HG03469 (cell line): ENCODE results near the gene TULP1.

Experiments
- ATAC-seq: cut with Tn5 transposase; IDR thresholded peaks from one replicate; pipeline ENCODE4 v1.9.1; 2021; ENCODE audit warnings: mild to moderate bottlenecking, moderate library complexity, moderate number of reproducible peaks; ENCODE audit not compliant: unreplicated experiment

Gene TULP1

GRCh38 chr6:35485402-35485877 is 27.3 kb downstream of the TULP1 start:
- no peak for ATAC-seq

GRCh38 chr6:35484921-35485392 is 27.7 kb downstream of the TULP1 start:
- ATAC-seq: no peak

DNA sequence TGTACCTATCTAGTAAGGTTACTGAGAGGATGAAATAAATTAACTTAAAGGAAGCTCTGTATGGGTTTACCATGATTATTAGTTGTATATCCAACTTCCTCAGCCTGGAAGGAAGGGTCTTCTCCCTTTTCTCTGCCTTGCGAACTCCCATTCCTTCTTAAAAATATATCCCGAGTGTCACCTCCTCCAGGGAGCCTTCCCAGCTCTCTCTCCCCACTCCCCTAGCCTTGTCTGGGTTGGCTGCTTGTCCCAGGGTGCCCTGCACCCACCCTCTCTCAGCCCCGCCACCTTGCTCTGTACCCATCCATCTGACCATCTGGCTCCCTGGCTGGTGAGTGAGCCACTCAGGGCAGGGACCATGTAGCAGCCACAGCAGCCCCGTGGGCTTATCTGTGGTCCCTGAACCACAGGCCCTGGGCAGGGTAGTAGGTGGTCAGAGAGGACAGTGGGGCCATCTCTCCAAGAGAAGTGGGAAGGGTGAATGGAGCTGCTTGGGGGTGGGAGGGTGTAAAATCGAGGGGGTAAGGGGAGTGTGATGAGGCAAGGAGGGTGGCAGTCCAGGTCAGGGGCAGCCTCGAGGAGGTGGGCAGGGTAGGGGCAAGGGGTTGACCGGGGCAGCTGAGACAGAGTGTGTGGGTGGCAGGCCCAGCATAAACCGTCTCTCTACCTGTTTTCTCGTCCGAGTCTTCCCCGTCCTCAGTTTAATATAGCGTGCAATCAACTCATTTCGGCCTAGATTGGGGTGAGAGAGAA is 28.6 kb downstream of the TULP1 start:
- no peak for ATAC-seq

- ATAC-seq: no peak
These were observed 29.2 kb downstream of the TULP1 start for GRCh38 chr6:35483490-35483889.

DNA sequence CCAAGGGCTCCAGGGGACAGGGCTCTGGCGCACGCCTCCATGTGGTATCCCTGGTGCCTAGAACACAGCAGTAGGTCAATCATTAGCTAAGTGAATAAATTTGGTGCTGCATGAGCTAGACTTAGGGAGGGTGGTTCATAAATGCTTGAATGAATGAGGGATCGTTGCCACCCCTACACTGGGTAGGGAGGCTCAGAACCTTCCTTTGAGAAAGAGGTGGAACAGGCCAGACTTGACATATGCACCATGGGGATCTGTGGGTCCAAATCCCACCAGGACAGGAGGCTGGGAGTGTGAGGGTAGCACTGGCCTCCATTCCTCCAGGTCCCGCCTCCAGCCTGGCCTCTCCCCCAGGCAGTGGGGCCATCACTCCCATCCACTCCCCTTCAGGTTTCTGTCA is 29.6 kb downstream of the TULP1 start:
- ATAC-seq: no peak

DNA sequence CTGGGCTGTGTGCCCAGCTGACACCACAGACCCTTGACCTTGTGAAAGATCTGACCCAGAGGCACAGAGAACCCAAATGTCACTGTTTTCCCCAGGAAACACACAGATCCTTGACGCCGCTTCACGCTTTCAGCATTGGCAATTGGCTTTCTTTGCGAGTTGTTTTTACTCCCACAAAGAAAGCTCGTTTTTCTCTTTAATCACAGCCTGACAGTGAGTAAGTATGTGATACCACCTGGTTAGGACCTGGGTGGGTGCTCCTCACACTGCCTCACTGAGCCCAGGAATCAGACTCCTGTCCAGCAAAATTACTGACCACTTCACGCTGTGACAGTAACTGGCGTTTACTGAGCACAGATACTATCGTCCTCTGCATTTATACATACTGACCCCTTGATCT is 31.5 kb downstream of the TULP1 start:
- no peak for ATAC-seq

- ATAC-seq: no peak
These were observed 32.5 kb downstream of the TULP1 start for GRCh38 chr6:35480176-35480575.

DNA sequence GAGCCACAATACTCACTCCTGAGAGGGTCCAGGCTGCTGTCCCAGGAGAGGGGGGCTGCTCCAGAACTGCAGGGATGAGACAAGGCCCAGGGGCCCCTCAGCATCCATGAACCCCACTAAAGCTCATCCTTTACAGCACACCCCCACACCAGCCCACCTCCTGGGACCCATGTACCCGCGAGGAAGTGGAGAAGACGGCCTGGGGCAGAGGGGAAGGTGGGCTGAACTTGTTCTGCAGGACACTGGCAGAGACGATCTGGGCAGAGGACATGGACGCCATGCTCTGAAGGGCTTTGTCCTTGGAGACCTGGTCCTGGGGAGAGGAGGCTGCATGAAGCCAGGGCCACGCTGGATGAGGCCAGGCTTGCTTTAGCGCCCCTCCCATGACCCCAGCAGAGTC is 34.4 kb downstream of the TULP1 start:
- no peak for ATAC-seq

DNA sequence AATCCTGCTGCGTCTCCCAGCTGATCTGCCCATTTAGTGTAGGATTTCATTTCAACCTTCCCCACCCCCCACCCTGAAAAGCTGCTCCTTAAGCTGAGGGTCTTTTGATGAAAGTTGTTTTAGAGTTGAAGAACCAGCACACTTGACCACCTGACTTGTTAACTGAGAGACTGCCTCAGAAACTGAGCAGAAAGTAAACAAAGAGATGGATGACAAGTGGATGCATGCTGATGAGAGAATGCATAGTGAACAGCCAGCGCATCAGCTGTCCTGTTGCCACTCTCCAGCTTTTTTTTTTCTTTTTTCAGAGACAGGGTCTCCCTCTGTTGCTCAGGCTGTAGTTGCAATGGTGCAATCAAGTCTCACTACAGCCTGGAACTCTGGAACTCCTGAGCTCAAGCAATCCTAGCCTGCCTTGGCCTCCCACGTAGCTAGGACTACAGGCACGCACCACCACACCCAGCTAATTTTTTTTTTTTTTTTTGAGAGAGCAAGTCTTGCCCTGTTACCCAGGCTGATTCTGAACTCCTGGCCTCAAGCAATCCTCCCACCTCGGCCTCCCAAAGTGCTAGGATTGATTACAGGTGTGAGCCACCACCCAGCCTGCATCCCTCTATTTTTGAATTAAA is 35.0 kb downstream of the TULP1 start:
- no peak for ATAC-seq

- ATAC-seq: no peak
These were observed 35.7 kb downstream of the TULP1 start for GRCh38 chr6:35477028-35477427.

DNA sequence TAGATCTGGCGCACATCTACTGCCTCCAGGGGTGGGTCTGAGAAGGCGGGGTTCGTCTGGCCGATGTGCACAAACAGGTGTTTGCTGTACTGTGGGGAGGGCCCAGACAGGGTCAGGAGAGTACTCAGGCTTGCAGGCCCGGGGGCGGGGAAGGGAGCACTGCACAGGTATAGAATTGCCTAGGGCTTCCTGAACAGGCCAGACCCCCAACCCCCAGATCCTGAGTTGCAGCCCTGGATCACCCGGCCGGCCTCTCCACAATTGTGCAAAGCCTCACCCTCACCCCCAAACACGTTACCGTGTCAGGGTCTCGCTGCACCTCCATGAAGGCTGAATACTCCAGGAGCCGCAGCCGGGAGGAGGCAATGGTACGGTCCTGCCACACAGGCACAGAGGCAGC is 36.7 kb downstream of the TULP1 start:
- ATAC-seq: no peak

GRCh38 chr6:35475573-35475972 is 37.1 kb downstream of the TULP1 start:
- ATAC-seq: no peak

DNA sequence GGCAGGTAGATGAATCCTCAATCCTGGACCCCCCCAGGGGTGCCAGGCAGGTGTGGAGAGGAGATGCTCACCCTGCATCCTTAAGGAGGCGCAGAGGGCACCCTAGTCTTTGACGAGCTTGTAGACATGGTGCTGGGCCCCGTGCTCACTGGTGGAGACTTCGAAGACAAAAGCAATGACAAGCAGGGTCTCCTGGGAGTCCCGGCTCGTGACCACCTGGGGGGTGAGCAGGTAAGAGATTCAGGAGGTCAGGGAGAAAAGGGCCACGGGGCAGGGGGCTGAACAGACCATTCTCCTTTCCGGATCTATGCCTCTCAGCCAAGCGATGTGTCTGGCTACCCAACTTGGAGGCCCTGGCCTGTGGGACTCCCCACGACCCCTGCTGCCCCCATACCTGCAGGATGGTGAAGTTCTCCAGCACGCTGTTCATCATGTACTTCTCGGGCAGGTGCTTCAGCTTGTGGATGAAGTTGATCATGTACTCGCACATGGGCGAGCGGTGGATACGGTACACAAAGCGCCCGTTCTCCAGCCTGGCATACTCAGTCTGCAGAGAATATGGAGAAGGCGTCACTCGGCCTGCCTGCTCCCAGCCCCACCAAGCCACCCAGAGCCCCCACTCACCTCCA is 37.6 kb downstream of the TULP1 start:
- ATAC-seq: no peak

- ATAC-seq: no peak
These were observed 38.4 kb downstream of the TULP1 start for GRCh38 chr6:35474131-35474941.

GRCh38 chr6:35473850-35474130 is 38.9 kb downstream of the TULP1 start:
- no peak for ATAC-seq

DNA sequence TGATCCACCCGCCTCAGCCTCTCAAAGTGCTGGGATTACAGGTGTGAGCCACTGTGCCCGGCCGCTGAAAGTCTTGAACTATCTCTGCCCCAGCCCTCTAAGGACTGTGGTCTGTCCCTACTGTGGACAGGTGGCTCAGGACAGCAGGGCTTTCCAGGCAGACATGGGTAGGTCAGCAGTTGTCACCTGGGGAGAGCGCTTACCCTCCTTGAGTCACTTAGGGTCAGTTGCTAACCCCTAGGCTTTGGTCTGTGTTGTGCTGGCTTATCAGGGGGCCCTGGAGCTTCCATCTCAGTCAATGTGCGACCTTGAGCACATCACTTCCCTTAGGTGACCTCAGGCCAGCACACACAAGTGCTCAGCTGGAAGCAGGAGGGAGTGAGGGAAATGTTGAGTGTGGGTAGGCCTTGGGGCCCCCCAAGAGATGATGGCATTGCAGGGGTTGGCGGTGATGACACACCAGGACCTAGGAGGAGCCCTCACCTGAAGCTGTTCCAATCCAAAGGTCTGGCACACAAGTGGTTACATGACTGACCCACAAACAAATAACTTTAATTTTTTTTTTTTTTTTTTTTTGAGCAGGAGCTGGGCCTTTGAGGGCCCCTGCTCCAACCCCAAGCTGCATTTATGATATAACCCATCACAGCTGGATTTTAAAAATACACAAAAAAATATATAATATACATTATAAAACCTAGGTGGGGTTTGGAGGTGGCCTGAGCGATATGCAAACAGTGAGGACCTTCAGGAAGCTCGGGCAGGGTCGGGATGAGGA is 39.4 kb downstream of the TULP1 start:
- ATAC-seq: no peak

DNA sequence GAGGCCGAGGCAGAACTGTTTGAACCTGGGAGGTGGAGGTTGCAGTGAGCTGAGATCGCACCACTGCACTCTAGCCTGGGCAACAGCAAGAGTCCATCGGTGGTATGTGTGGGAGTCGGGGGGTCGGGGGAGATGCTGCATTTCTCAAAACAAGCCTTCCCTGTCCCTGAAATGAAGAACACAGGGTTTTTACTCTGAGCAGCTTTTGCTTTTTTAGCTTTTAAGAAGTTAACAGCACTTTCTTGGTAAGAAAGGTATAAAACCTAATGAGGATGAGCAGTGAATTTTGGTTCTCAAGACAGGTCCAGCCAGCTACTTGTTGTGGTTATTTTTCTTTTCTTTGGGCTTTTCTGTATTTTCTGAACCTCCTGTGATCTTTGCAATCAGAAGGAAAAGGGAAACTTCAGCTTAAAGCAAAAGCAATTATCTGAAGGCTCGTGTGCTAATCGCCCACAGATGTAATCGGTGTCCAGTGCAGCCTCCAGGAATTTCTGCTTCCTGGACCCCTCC is 40.8 kb downstream of the TULP1 start:
- no peak for ATAC-seq

- ATAC-seq: no peak
These were observed 42.0 kb downstream of the TULP1 start for GRCh38 chr6:35470663-35471120.

DNA sequence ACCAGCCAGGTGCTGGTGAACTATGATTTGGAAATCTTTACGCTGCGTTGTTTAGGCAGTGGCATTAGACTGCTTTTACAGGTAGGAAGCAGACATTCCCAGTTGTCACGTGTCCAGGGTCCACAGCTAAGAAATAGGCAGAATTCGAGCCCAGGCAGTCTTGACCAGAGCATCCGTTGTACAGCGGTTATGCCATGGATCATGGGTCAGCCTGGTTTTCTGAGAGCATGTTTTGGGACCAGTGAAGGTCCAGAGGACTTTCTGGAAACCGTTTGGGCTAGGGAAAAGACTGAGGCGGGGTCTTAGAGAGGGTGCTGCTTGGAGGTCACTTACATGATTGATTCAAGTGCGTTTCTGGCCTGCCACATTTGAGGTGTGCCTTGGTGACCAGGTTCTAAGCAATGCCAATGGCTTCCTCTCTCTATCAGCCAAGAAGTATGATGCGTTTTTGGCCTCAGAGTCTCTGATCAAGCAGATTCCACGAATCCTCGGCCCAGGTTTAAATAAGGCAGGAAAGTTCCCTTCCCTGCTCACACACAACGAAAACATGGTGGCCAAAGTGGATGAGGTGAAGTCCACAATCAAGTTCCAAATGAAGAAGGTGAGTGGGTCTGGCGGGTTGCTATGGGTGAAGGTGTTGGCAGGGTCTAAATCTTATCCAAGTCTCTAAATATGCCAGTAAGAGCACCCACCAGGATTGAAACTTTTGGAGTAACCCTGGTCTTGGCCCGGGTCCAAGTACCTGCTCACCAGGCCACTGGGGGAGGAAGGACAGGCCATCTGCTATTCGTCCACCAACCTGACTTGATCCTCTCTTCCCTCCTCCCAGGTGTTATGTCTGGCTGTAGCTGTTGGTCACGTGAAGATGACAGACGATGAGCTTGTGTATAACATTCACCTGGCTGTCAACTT is 42.7 kb downstream of the TULP1 start:
- no peak for ATAC-seq
